K562 (cell line): ENCODE results near the gene ID2. TPM values are rescaled to one million over a fixed set of nuclear protein-coding genes. Genes with fewer than 3 reads are reported as not detected.

Source experiments
- PHF21A ChIP-seq: fragments of 450-650 bp; IDR thresholded peaks from 2 replicates; pipeline ENCODE4 v1.6.1; 2017; ENCODE audit warnings: low read depth, borderline replicate concordance
- polyA plus RNA-seq, 8 experiments: library from polyadenylated mRNA; depleted of rRNA in 4 of 8; stranded (reverse) in 5 of 8; unstranded in 3 of 8; fragments of >200 nt; fragmentation: Nextera tagmentation in 2 of 8; fragmentation: Illumina TruSeq in 1 of 8; extraction: Ambion mirVana in 2 of 8; extraction: Trizol in 1 of 8; gene quantifications; 2 replicates each; pipeline versions ENCODE4 v1.2.1 to v1.2.3, GENCODE V29; 2011 to 2014; ENCODE audit warnings: inconsistent platforms in 1 of 8, missing spikeins in 1 of 8
- total RNA-seq, 7 experiments: library from RNA; depleted of rRNA in 6 of 7; stranded (reverse); fragments of >200 nt in 6 of 7; fragmentation: Illumina TruSeq in 2 of 7; extraction: Trizol in 2 of 7; gene quantifications; 2 replicates each; pipeline versions ENCODE4 v1.2.1 to v1.2.3, GENCODE V29; 2011 to 2021; ENCODE audit warnings: low replicate concordance in 1 of 7
- TF ChIP-seq, protein P1 (sequence below): fragments of 450-650 bp; IDR thresholded peaks from 2 replicates; pipeline ENCODE4 v1.6.1; 2016; ENCODE audit warnings: low read depth

ID2 gene
- total and polyA plus RNA-seq, 9 of the 15 experiments (the other 6 are each of a cell fraction or from before 2014, with no cell fraction given), result 8.0 to 35.7 (median 16.6) TPM

DNA sequence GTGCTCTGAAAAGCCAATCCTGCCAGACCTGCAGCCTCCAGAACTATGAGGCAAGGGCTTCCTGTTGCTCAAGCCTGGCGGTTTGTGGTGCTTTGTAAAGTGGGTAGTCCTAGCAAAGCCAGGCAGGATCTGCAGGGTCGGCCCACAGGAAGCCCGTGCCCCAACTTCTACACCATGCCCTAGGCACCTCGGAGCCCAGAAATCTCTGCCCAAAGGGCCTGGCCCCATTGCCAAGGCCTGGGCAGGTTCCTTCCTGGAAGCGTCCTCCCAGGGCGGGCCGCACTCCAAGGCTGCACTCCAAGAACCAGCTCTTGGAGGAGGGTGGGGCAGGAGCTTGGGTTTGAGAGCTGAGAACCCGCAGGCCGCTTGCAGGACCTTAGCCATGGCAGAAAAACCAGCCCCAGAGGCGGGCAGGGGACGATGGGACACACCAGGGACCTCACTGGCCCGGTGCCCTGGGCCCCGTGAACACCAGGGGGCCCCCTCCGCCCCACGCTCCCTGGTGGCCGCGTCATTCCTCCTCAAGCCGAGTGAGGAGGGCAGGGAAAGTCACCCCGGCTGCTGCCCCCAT is 37.2 kb upstream of the ID2 start (continued):
- TF ChIP-seq, protein P1, sequence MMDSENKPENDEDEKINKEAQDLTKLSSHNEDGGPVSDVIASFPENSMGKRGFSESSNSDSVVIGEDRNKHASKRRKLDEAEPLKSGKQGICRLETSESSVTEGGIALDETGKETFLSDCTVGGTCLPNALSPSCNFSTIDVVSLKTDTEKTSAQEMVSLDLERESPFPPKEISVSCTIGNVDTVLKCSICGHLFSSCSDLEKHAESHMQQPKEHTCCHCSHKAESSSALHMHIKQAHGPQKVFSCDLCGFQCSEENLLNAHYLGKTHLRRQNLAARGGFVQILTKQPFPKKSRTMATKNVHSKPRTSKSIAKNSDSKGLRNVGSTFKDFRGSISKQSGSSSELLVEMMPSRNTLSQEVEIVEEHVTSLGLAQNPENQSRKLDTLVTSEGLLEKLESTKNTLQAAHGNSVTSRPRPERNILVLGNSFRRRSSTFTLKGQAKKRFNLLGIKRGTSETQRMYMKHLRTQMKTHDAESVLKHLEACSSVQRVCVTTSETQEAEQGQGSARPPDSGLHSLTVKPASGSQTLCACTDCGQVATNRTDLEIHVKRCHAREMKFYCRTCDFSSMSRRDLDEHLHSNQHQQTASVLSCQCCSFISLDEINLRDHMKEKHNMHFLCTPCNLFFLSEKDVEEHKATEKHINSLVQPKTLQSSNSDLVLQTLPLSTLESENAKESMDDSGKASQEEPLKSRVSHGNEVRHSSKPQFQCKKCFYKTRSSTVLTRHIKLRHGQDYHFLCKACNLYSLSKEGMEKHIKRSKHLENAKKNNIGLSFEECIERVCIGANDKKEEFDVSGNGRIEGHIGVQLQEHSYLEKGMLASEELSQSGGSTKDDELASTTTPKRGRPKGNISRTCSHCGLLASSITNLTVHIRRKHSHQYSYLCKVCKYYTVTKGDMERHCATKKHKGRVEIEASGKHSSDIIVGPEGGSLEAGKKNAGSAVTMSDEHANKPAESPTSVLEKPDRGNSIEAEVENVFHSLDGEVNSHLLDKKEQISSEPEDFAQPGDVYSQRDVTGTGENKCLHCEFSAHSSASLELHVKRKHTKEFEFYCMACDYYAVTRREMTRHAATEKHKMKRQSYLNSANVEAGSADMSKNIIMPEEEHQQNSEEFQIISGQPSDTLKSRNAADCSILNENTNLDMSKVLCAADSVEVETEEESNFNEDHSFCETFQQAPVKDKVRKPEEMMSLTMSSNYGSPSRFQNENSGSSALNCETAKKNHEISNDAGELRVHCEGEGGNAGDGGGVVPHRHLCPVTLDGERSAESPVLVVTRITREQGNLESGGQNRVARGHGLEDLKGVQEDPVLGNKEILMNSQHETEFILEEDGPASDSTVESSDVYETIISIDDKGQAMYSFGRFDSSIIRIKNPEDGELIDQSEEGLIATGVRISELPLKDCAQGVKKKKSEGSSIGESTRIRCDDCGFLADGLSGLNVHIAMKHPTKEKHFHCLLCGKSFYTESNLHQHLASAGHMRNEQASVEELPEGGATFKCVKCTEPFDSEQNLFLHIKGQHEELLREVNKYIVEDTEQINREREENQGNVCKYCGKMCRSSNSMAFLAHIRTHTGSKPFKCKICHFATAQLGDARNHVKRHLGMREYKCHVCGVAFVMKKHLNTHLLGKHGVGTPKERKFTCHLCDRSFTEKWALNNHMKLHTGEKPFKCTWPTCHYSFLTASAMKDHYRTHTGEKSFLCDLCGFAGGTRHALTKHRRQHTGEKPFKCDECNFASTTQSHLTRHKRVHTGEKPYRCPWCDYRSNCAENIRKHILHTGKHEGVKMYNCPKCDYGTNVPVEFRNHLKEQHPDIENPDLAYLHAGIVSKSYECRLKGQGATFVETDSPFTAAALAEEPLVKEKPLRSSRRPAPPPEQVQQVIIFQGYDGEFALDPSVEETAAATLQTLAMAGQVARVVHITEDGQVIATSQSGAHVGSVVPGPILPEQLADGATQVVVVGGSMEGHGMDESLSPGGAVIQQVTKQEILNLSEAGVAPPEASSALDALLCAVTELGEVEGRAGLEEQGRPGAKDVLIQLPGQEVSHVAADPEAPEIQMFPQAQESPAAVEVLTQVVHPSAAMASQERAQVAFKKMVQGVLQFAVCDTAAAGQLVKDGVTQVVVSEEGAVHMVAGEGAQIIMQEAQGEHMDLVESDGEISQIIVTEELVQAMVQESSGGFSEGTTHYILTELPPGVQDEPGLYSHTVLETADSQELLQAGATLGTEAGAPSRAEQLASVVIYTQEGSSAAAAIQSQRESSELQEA, result no peak
- TF ChIP-seq PHF21A, result no peak
